Epithelial cell of proximal tubule (primary cell): ENCODE results near the gene GAK. TPM values are rescaled to one million over a fixed set of nuclear protein-coding genes. Genes with fewer than 3 reads are reported as not detected.

Experiments
- DNase-seq: peaks from one replicate; pipeline ENCODE4 v3.0.0-alpha.2; 2011; ENCODE audit warnings: low read depth
- H3K4me3 ChIP-seq: 2 replicates; pipeline ENCODE4 v1.5.1; 2011; ENCODE audit warnings: low read depth, mild to moderate bottlenecking, low read length
- total RNA-seq: library from RNA; depleted of rRNA; stranded (reverse); fragments of >200 nt; gene quantifications from 2 replicates; pipeline ENCODE4 v1.2.3, GENCODE V29; 2015
- TF ChIP-seq, protein P1 (sequence below): conservative IDR thresholded peaks from 2 replicates; pipeline ENCODE4 v1.5.1; 2012; ENCODE audit warnings: low read depth, mild to moderate bottlenecking, low read length

The GAK gene
- total RNA-seq, 1 donor from 2014 or later: 123 TPM

DNA sequence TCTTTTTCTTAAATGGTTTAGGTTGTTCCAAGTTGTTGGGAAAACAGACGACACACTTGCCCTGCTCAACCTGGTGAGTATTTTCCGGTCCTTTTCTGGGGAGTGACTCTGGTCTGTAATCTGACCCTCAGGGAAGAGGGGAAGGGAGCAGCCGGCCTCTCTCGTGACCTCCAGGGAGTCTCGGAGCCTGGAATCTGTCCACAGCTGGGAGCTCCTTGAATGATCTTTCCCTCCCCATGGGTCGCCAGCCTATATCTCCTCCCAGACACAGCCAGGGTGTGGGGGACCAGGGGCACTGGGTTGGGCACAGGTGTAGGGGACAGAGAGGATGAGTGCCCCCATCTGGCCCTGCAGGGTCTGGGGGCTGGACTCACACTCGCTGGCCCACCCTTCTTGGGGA is 19.1 kb upstream of the GAK start:
- no peak overlapping the region for H3K4me3 ChIP-seq
- TF ChIP-seq, protein P1, sequence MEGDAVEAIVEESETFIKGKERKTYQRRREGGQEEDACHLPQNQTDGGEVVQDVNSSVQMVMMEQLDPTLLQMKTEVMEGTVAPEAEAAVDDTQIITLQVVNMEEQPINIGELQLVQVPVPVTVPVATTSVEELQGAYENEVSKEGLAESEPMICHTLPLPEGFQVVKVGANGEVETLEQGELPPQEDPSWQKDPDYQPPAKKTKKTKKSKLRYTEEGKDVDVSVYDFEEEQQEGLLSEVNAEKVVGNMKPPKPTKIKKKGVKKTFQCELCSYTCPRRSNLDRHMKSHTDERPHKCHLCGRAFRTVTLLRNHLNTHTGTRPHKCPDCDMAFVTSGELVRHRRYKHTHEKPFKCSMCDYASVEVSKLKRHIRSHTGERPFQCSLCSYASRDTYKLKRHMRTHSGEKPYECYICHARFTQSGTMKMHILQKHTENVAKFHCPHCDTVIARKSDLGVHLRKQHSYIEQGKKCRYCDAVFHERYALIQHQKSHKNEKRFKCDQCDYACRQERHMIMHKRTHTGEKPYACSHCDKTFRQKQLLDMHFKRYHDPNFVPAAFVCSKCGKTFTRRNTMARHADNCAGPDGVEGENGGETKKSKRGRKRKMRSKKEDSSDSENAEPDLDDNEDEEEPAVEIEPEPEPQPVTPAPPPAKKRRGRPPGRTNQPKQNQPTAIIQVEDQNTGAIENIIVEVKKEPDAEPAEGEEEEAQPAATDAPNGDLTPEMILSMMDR: no peak
- no peak for DNase-seq

DNA sequence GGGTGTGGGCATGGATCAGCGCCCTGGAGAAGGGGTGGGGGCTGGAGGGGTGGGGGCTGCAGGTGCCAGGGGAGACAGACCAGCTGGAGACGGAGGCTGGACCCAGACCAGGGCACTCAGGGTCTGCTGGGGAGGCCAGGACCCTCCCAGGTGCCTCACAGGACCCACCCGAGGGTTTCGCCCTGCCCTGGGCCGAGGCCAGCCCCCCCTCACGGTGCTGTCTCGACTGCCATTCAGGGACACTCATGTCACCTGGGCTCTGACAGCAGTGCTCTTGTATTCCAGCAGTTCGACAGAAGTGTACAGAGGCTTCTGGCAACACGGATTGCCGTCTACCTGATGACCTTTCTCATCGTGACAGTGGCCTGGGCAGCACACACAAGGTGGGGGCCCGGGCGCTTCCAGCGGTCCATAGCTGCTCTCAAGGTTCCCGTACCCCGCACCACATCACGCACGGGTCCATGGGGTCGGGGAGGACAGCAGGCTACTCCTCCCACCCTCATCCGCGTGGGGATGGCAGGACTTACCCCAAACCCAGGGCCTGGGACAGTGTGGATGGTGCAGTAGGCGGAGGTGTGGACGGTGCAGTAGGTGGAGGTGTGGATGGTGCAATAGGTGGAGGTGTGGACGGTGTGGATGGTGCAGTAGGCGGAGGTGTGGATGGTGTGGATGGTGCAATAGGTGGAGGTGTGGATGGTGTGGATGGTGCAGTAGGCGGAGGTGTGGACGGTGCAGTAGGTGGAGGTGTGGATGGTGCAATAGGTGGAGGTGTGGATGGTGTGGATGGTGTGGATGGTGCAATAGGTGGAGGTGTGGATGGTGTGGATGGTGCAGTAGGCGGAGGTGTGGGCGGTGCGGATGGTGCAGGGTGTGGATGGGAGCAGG is 18.3 kb upstream of the GAK start:
- TF ChIP-seq, protein P1: no peak
- H3K4me3 ChIP-seq: no peak overlapping the region
- no peak for DNase-seq

DNA sequence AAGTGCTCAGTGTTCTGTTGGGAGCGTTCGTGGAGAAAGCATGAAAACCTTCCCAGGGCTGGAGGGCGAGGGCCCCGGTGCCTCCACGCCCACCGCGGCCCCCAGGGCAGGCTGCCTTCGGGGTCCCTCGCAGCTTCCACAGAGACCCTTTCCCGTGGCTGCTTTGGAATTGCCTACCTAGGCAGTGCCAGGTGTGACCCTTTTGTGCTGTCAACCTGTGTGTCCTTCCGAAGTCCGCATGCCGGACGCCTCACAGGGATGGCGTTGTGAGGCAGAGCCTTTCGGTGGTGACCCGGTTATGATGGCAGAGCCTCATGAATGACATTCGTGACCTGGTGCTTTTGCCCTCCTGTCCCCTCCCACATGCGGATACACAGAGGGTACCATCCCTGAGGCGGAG is 17.5 kb upstream of the GAK start:
- DNase-seq: no peak
- TF ChIP-seq, protein P1: no peak
- no peak overlapping the region for H3K4me3 ChIP-seq

DNA sequence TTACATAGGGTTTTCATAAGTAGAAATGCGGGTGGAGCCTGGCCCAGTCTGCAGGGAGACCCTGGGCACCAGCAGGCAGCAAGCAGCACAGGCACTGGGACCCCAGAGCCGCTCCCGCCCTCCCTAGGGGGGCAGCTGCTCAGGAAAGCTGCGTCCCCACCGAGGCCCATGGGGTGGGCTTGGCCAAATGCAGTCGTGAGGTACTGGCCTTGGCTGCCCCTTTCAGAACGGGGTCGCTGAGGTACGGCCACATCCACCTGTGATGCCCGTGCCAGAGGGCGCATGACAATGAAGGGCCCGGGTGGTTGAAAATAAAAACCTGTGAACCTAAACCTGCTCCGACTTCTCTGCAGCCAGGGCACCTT is 16.8 kb upstream of the GAK start:
- no peak for DNase-seq
- no peak overlapping the region for H3K4me3 ChIP-seq
- TF ChIP-seq, protein P1: no peak

DNA sequence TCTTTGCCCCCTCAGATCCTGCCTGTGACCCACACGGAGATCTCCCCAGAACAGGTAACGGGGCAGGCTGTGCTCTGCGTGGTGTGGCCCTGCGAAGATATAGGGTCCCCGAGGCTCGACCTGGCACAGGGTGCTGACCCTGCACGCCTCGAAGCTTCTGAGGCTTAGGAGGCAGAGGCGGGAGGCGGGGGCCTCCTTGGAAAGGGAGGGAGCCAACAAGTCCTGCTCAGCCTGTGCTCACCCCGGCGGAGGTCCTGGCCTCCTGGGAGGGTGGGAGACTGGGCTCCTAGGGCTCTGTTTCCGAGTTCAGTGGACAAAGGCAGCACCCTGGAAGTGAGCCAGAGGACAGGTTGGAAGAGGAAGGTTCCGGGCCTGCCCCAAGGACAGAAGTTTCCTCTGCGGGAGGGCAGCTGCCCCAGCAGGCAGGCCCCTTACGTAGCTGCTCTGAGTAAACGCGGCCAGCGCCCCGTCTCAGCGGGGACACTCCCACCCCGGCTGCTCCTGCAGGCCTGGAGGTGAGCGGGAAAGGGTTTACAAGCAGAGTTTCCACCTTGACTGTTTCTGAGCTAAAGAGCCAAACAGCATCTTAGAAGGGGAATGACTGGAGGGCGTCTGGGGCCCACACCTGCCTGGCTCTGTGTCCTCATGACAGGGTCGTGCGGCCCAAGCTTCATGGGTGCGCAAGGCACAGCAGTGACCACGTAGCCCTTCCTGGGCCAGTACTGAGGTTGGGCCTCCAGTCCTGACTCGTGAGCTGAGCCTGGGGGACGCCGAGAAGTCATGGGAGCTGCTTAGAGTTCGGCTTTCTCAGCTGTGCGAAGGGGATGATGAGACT is 16.2 kb upstream of the GAK start:
- H3K4me3 ChIP-seq: no peak overlapping the region
- TF ChIP-seq, protein P1: no peak
- DNase-seq: no peak

DNA sequence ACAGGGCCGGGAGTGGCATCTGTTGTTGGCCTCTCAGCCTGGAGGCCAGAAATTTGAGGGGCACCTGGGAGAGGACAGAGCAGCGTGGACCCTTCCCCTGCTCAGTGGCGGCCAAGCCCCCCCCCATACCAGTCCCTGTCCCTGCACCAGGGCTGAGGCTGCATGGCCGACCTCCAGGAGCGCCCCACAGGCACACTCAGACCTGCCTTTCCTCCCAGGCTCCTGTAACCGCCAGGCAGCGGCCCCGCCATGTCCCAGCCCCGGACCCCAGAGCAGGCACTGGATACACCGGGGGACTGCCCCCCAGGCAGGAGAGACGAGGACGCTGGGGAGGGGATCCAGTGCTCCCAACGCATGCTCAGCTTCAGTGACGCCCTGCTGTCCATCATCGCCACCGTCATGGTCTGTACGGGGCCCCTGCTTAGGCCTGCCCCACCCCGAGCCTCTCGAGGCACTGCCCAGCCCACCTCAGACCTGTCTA is 15.4 kb upstream of the GAK start:
- no peak for DNase-seq
- TF ChIP-seq, protein P1: no peak
- H3K4me3 ChIP-seq: no peak overlapping the region
